GM21360 (cell line): ENCODE data around the gene SMTNL2.
"Not testable (repeated sequence)": the region's sequence is repeated elsewhere in the genome, so short reads cannot be mapped to it uniquely, and the experiment has no call there.

Experiments used
- ATAC-seq: cut with Tn5 transposase; IDR thresholded peaks from one replicate; pipeline ENCODE4 v1.9.1; 2021; ENCODE audit warnings: mild to moderate bottlenecking, moderate library complexity; ENCODE audit not compliant: unreplicated experiment

Gene SMTNL2

GRCh38 chr17:4631431-4631830 lies 47.1 kb downstream of the SMTNL2 start:
- ATAC-seq = no peak

DNA sequence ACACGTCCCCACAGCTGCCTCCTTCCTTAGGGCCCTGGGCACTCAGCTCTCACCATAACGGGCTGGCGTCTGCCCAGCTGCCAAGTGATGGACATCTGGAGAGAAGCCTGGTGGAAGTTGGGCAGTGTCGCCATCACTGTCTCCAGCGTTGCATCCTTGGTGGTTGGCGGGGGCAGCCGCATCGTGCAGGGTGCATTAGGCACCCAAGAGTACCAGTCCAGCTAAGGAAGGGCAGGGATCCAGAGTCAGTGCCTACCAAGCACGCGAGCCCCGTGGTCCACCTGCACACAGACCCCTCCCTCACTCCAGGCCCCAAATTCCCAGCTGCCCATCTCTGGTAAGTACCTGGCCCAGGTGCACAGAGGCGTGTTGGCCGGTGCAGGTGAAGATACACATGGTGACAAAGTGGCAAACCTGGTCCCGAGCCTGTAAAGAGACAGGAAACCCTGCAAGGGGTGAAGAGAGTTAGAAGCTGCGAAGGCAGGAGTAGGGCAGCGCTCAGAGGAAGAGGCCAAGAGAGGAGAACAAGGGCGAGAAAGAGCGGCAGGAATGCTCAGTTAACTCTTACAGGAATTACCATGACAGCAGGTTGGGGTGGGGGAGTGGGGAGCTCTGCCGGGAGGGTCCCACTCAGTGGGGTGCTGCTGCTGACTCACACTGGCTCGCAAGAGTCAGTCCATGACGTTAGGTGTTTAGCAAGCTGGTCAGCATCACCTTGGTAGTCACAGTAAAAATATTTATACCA lies 47.7 kb downstream of the SMTNL2 start:
- ATAC-seq = no peak

- ATAC-seq = no peak
These were observed 48.2 kb downstream of the SMTNL2 start for GRCh38 chr17:4632581-4632920.

- ATAC-seq = no peak
These were observed 49.3 kb downstream of the SMTNL2 start for GRCh38 chr17:4633643-4634042.

DNA sequence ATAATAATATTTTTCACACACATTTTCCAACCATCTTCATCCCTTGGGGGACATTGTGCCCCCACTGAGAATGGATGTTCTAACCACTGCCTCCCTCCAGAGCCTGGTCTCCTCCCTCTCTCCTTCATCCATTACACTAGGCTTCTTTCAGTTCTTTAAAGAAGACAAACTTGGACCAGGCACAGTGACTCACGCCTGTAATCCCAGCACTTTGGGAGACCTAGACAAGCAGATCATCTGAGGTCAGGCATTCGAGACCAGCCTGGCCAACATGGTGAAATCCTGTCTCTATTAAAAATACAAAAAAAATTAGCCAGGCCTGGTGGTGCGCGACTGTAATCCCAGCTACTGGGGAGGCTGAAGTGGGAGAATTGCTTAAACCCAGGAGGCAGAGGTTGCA lies 50.6 kb downstream of the SMTNL2 start:
- ATAC-seq = no peak

DNA sequence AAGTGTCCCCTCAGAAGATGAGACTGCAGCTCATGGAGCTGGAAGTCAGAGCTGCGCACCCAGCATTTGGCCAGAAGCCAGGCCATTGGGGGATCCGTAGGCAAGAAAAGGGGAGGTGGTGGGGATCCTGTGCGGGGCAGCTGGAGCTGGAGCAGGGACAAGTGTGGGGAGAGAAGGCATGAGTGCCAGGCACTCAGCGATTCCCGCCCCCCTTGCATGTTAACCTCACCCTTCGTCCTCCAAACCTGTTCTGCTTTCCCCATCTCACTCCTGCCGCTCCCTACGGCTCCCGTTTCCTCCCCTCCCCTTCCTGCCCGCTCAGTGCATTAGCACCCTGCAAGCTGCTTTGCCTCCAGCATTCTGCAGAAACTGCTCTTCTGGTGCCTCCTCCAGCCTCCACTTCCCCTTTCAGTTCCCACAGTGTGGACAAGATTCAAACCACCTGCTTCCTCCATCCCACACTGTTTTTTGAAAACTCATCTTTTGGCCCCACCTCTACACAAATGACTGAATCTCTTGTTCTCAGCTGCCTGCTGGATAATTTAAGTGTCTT lies 51.6 kb downstream of the SMTNL2 start:
- ATAC-seq = no peak

GRCh38 chr17:4636474-4637100 lies 52.3 kb downstream of the SMTNL2 start:
- ATAC-seq = no peak

DNA sequence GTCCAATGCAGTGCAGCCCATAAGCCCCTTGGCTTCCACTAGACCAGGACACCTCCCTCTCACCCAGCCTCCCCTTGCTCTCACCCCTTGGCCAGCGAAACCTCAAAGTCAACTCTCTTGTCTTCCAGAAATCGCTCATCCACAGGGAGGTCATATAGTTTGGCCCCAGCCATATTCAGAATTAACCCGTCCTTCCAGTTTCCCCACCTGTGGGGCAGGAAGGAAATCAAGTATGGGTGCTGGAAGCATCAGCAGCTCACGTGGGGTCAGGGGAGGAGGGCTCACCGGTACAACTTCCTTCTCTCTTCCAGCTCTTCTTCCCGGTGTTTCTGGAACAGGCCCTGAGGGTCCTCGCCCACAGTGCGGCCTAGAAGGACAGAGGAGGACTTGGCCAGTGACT lies 54.4 kb downstream of the SMTNL2 start:
- ATAC-seq = not testable (repeated sequence)

GRCh38 chr17:4639301-4640059 lies 55.2 kb downstream of the SMTNL2 start:
- not testable (repeated sequence) for ATAC-seq

DNA sequence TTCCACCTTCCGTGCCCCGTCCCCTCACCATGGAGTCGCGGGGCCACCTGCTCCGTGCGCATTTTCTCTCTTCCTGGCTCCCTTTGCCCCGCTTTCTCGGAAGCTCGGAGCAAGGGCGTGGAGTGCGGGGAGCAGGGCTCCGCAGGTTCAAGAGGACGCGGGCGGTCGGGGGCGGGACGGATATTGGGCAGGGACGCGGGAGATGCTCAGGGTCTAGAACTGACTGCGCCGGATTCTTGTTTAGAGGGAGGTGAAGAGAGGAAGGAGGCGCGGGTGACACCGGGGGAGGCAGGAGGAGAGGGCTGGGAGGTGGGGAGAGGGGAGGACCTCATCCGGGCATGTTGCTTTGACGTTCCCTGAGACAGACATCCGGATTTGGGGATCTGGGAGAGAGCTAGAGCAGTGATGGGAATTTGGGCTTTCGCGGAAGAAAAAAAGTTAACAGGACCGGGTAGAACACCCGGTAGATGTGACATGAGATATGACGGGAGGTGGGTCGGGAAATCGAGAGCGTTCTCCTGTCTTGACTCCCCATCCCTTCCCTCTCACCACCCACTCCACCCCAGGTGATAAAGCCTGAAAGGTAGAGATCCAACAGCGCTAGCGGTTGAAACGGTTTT lies 56.4 kb downstream of the SMTNL2 start:
- not testable (repeated sequence) for ATAC-seq

- no peak for ATAC-seq
These were observed 57.2 kb downstream of the SMTNL2 start, which contains the start of gene ALOX15 for GRCh38 chr17:4641297-4642195. Gene ALOX15, minus strand, starts transcription at chr17:4641678. Its CDS starts 27 bp downstream, at chr17:4641651.

- no peak for ATAC-seq
These were observed 58.0 kb downstream of the SMTNL2 start for GRCh38 chr17:4642286-4642685.

DNA sequence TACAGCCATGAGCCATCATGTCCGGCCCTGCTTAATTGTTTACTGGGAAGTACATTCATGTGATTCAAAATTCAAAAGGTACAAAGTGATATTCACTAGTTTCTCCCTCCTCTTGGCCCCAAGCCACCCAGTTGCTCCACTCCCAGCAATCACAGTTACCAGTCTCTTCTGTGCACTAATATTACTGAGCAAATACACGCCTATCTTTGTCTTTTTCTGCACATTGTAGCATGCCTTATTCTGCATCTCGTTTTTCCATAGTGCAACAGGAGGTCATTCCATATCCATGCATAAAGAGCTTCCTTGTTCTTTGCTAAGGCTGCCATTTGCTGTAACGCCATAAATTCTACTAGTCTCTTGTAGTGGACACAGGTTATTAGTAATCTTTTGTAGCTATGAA lies 59.3 kb downstream of the SMTNL2 start:
- ATAC-seq = no peak

DNA sequence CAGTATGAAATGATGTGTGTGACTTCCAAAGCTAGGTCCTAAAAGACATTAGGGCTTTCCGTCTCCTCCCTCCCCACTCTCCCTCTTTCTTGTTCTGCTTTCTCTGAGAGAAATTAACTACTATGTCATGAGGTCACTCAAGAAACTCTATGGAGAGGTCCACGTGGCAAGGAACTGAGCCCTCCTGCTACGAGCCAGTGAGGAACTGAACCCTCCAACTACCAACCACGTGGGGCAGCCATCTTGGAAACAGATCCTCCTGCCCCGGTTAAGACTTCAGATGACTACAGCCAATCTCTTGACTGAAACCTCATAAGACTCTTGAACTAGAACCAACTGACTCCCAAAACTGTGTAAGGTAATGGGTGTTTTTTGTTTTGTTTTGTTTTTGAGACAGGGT lies 61.3 kb downstream of the SMTNL2 start:
- ATAC-seq = no peak

- no peak for ATAC-seq
These were observed 64.4 kb downstream of the SMTNL2 start for GRCh38 chr17:4648741-4649140.

DNA sequence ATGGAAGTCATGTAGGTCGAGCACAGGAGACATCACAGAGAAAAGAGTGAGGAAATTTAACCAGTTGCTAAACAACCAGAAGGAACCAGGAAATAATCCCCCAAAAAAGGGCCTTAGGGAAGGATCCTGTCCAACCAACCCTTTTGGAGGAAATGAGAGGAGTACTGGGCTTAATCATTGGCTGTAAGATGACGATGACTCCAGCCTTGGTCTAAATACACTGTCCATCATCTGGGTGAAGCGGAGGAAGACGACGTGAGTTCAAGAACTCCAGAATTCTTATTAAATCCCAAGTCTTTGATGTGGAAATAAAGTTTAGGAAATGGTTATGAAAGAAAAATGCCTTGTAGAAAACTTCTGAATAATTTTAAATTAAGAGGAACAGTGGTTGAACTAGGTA lies 68.7 kb downstream of the SMTNL2 start:
- ATAC-seq = no peak

DNA sequence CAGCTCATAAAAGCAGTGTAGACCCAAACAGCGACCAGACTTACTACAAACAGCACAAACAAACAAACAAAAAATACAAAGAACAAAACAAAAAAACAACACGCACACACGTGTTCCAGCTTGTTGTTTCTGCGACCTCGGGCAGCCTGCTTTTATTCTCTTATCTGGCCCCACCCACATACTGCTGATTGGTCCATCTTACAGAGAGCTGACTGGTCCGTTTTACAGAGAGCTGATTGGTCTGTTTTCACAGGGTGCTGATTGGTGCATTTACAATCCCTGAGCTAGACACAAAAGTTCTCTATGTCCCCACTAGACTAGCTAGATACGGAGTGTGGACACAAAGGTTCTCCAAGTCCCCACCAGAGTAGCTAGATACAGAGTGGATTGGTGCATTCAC lies 71.6 kb downstream of the SMTNL2 start:
- ATAC-seq = not testable (repeated sequence)

DNA sequence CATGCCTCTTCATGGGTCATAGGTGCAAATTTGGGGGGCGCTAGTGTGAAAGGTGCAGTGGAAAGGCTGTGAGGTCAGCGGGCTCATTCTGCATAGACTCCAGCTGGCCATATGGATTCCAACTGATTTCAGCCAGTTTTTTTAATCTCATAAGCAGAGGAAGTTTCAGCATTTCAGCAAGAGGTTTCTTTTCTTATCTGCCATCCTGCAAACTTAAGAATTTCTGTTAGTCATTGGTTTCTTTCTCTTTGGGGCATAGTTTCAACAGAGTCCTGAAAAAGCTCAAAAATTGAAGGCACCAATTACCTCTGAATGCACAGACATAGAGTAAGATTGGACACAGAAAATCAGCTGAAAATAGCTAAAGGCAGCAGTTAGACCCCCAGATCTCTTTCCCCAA lies 73.3 kb downstream of the SMTNL2 start:
- no peak for ATAC-seq
